Ishikawa (cell line): ENCODE results near the gene BAAT.

Experiments used
- CEBPB ChIP-seq: IDR thresholded peaks from 2 replicates; pipeline ENCODE4 v1.6.1; 2012
- CREB1 ChIP-seq: IDR thresholded peaks from 2 replicates; pipeline ENCODE4 v1.6.1; 2012; ENCODE audit warnings: low read depth
- EGR1 ChIP-seq: IDR thresholded peaks from 2 replicates; pipeline ENCODE4 v1.6.1; 2012
- EP300 ChIP-seq: IDR thresholded peaks from 2 replicates; pipeline ENCODE4 v1.6.1; 2012; ENCODE audit warnings: borderline replicate concordance
- FOXM1 ChIP-seq: IDR thresholded peaks from 2 replicates; pipeline ENCODE4 v1.6.1; 2012; ENCODE audit warnings: low read depth, borderline replicate concordance
- MAX ChIP-seq: IDR thresholded peaks from 2 replicates; pipeline ENCODE4 v1.6.1; 2012
- RAD21 ChIP-seq: IDR thresholded peaks from 2 replicates; pipeline ENCODE4 v1.6.1; 2012; ENCODE audit warnings: low read depth
- REST ChIP-seq: IDR thresholded peaks from 2 replicates; pipeline ENCODE4 v1.6.1; 2012; ENCODE audit warnings: low read depth, mild to moderate bottlenecking
- TAF1 ChIP-seq: IDR thresholded peaks from 2 replicates; pipeline ENCODE4 v1.6.1; 2012; ENCODE audit warnings: low read depth, mild to moderate bottlenecking
- TCF12 ChIP-seq: IDR thresholded peaks from 2 replicates; pipeline ENCODE4 v1.6.1; 2012; ENCODE audit warnings: low read depth
- TEAD4 ChIP-seq: IDR thresholded peaks from 2 replicates; pipeline ENCODE4 v1.6.1; 2012
- YY1 ChIP-seq: IDR thresholded peaks from 2 replicates; pipeline ENCODE4 v1.6.1; 2012; ENCODE audit warnings: low read depth

- TF ChIP-seq REST = no peak
- TF ChIP-seq TCF12 = no peak
- TF ChIP-seq TEAD4 = no peak
- no peak for TF ChIP-seq EP300
- no peak for TF ChIP-seq YY1
- TF ChIP-seq RAD21 = no peak
- TF ChIP-seq EGR1 = no peak
- TF ChIP-seq MAX = no peak
- no peak for TF ChIP-seq TAF1
- no peak for TF ChIP-seq CEBPB
- no peak for TF ChIP-seq CREB1
- TF ChIP-seq FOXM1 = no peak
Measured at GRCh38 chr9:101419863-101420262, 35.1 kb upstream of the BAAT start.
